ENCODE data around the gene SEC14L6. TPM values are rescaled to one million over a fixed set of nuclear protein-coding genes. Genes with fewer than 3 reads are reported as not detected.

SEC14L6 gene
- total RNA-seq, 8 experiments from 2014 or later: 0.05 to 2.6 (median 0.18) TPM; not detected in 1

- no peak overlapping the region for H3K27ac ChIP-seq
- no peak overlapping the region for H3K4me3 ChIP-seq
- ATAC-seq (replicated peaks in 6 of 8): no peak
- H3K4me1 ChIP-seq (replicated peaks in 1 of 2): no peaks in the 10 kb centered on the region
- WGBS, 10 experiments: 30 to 83% (median 77%) methylated on average over 1 to 3 of the region's 7 CpGs; no CpG with 5 or more reads in 5 of the 10 experiments
- in situ Hi-C loops (cut with MboI; ENCODE audit: low pct_unique_long_range_greater_than_20kb in 2 of 9, low sequenced_read_pairs in 9 of 9, unreplicated experiment in 9 of 9): no loop called here
Measured at GRCh38 chr22:30519842-30520425, 26.6 kb downstream of the SEC14L6 start.

GRCh38 chr22:30516731-30517130 lies 29.8 kb downstream of the SEC14L6 start:
- no peaks in the 10 kb centered on the region for H3K4me1 ChIP-seq (replicated peaks in 1 of 2)
- H3K27ac ChIP-seq: no peak overlapping the region
- in situ Hi-C loops (cut with MboI; ENCODE audit: low pct_unique_long_range_greater_than_20kb in 2 of 9, low sequenced_read_pairs in 9 of 9, unreplicated experiment in 9 of 9): no loop called here
- WGBS, 10 experiments: 10 to 81% (median 66%) methylated on average over 2 to 5 of the region's 5 CpGs; no CpG with 5 or more reads in 4 of the 10 experiments
- H3K4me3 ChIP-seq: no peak overlapping the region
- ATAC-seq (replicated peaks in 6 of 8): peak in 1 of 8 experiments; percentile 26

- ATAC-seq (replicated peaks in 6 of 8): no peak
- Histone ChIP-seq H3K4me1 (replicated peaks in 1 of 2) (no peaks in the 10 kb centered on the region), H3K27ac (no peak overlapping the region), H3K4me3 (no peak overlapping the region)
- WGBS, 10 experiments: 0 to 100% (median 88%) methylated on average over 1 to 4 of the region's 6 CpGs; no CpG with 5 or more reads in 4 of the 10 experiments
- in situ Hi-C loops (cut with MboI; ENCODE audit: low pct_unique_long_range_greater_than_20kb in 2 of 9, low sequenced_read_pairs in 9 of 9, unreplicated experiment in 9 of 9): no loop called here
Measured at GRCh38 chr22:30516273-30516672, 30.3 kb downstream of the SEC14L6 start.

GRCh38 chr22:30514252-30514651 lies 32.3 kb downstream of the SEC14L6 start:
- Histone ChIP-seq H3K4me3 (no peak overlapping the region), H3K27ac (no peak overlapping the region), H3K4me1 (replicated peaks in 1 of 2) (no peaks in the 10 kb centered on the region)
- no peak for ATAC-seq (replicated peaks in 6 of 8)
- WGBS, 10 experiments: 29 to 92% (median 47%) methylated on average over 1 to 4 of the region's 4 CpGs; no CpG with 5 or more reads in 7 of the 10 experiments
- in situ Hi-C loops (cut with MboI; ENCODE audit: low pct_unique_long_range_greater_than_20kb in 2 of 9, low sequenced_read_pairs in 9 of 9, unreplicated experiment in 9 of 9): no loop called here

- 36 to 100% (median 82%) methylated on average over 1 to 5 of the region's 6 CpGs; no CpG with 5 or more reads in 3 of the 10 experiments for WGBS, 10 experiments
- H3K27ac ChIP-seq: no peak overlapping the region
- in situ Hi-C loops (cut with MboI; ENCODE audit: low pct_unique_long_range_greater_than_20kb in 2 of 9, low sequenced_read_pairs in 9 of 9, unreplicated experiment in 9 of 9): no loop called here
- ATAC-seq (replicated peaks in 6 of 8): no peak
- no peaks in the 10 kb centered on the region for H3K4me1 ChIP-seq (replicated peaks in 1 of 2)
- no peak overlapping the region for H3K4me3 ChIP-seq
Measured at GRCh38 chr22:30513462-30513861, 33.1 kb downstream of the SEC14L6 start.

- no peak overlapping the region for H3K27ac ChIP-seq
- in situ Hi-C loops (cut with MboI; ENCODE audit: low pct_unique_long_range_greater_than_20kb in 2 of 9, low sequenced_read_pairs in 9 of 9, unreplicated experiment in 9 of 9): no loop called here
- no peak overlapping the region for H3K4me3 ChIP-seq
- WGBS, 10 experiments: 0 to 95% (median 76%) methylated on average over 1 to 5 of the region's 7 CpGs; no CpG with 5 or more reads in 2 of the 10 experiments
- no peak for ATAC-seq (replicated peaks in 6 of 8)
- no peaks in the 10 kb centered on the region for H3K4me1 ChIP-seq (replicated peaks in 1 of 2)
Measured at GRCh38 chr22:30511911-30512310, 34.6 kb downstream of the SEC14L6 start.

GRCh38 chr22:30511109-30511508 lies 35.4 kb downstream of the SEC14L6 start:
- in situ Hi-C loops (cut with MboI; ENCODE audit: low pct_unique_long_range_greater_than_20kb in 2 of 9, low sequenced_read_pairs in 9 of 9, unreplicated experiment in 9 of 9): no loop called here
- 20 to 86% (median 48%) methylated on average over 2 to 9 of the region's 9 CpGs; no CpG with 5 or more reads in 5 of the 10 experiments for WGBS, 10 experiments
- Histone ChIP-seq H3K27ac (no peak overlapping the region), H3K4me1 (replicated peaks in 1 of 2) (no peaks in the 10 kb centered on the region), H3K4me3 (no peak overlapping the region)
- ATAC-seq (replicated peaks in 6 of 8): no peak

- no peak for ATAC-seq (replicated peaks in 6 of 8)
- Histone ChIP-seq H3K4me3 (no peak overlapping the region), H3K27ac (no peak overlapping the region), H3K4me1 (replicated peaks in 1 of 2) (no peaks in the 10 kb centered on the region)
- 67 to 100% (median 73%) methylated on average over 1 to 3 of the region's 5 CpGs; no CpG with 5 or more reads in 5 of the 10 experiments for WGBS, 10 experiments
- in situ Hi-C loops (cut with MboI; ENCODE audit: low pct_unique_long_range_greater_than_20kb in 2 of 9, low sequenced_read_pairs in 9 of 9, unreplicated experiment in 9 of 9): no loop called here
Measured at GRCh38 chr22:30508216-30508615, 38.3 kb downstream of the SEC14L6 start.

- in situ Hi-C loops (cut with MboI; ENCODE audit: low pct_unique_long_range_greater_than_20kb in 2 of 9, low sequenced_read_pairs in 9 of 9, unreplicated experiment in 9 of 9): no loop called here
- Histone ChIP-seq H3K27ac (no peak overlapping the region), H3K4me3 (no peak overlapping the region), H3K4me1 (replicated peaks in 1 of 2) (no peaks in the 10 kb centered on the region)
- WGBS, 10 experiments: 25 to 97% (median 73%) methylated on average over 1 to 4 of the region's 4 CpGs; no CpG with 5 or more reads in 2 of the 10 experiments
- ATAC-seq (replicated peaks in 6 of 8): no peak
Measured at GRCh38 chr22:30507670-30508069, 38.9 kb downstream of the SEC14L6 start.

- in situ Hi-C loops (cut with MboI; ENCODE audit: low pct_unique_long_range_greater_than_20kb in 2 of 9, low sequenced_read_pairs in 9 of 9, unreplicated experiment in 9 of 9): no loop called here
- 30 to 100% (median 83%) methylated on average over 2 to 4 of the region's 8 CpGs; no CpG with 5 or more reads in 4 of the 10 experiments for WGBS, 10 experiments
- H3K4me1 ChIP-seq (replicated peaks in 1 of 2): no peaks in the 10 kb centered on the region
- no peak overlapping the region for H3K4me3 ChIP-seq
- H3K27ac ChIP-seq: no peak overlapping the region
- no peak for ATAC-seq (replicated peaks in 6 of 8)
Measured at GRCh38 chr22:30506507-30506968, 40.0 kb downstream of the SEC14L6 start.

- 8 to 94% (median 83%) methylated on average over 1 to 7 of the region's 12 CpGs; no CpG with 5 or more reads in 3 of the 10 experiments for WGBS, 10 experiments
Measured at GRCh38 chr22:30503551-30503950, 43.0 kb downstream of the SEC14L6 start.

GRCh38 chr22:30502911-30503310 lies 43.6 kb downstream of the SEC14L6 start:
- Histone ChIP-seq H3K4me3 (no peak overlapping the region), H3K27ac (no peak overlapping the region), H3K4me1 (replicated peaks in 1 of 2) (no peaks in the 10 kb centered on the region)
- ATAC-seq (replicated peaks in 6 of 8): no peak
- in situ Hi-C loops (cut with MboI; ENCODE audit: low pct_unique_long_range_greater_than_20kb in 2 of 9, low sequenced_read_pairs in 9 of 9, unreplicated experiment in 9 of 9): no loop called here
- 26 to 85% (median 69%) methylated on average over 1 to 3 of the region's 3 CpGs; no CpG with 5 or more reads in 2 of the 10 experiments for WGBS, 10 experiments

More at GRCh38 chr22:30503551-30503950, 43.0 kb downstream of the SEC14L6 start:
- Histone ChIP-seq H3K27ac (no peak overlapping the region), H3K4me3 (no peak overlapping the region), H3K4me1 (replicated peaks in 1 of 2) (no peaks in the 10 kb centered on the region)
- no peak for ATAC-seq (replicated peaks in 6 of 8)
- in situ Hi-C loops (cut with MboI; ENCODE audit: low pct_unique_long_range_greater_than_20kb in 2 of 9, low sequenced_read_pairs in 9 of 9, unreplicated experiment in 9 of 9): no loop called here

GRCh38 chr22:30502153-30502552 lies 44.4 kb downstream of the SEC14L6 start:
- H3K4me3 ChIP-seq: no peak overlapping the region
- no peaks in the 10 kb centered on the region for H3K4me1 ChIP-seq (replicated peaks in 1 of 2)
- in situ Hi-C loops (cut with MboI; ENCODE audit: low pct_unique_long_range_greater_than_20kb in 2 of 9, low sequenced_read_pairs in 9 of 9, unreplicated experiment in 9 of 9): no loop called here
- ATAC-seq (replicated peaks in 6 of 8): no peak
- H3K27ac ChIP-seq: no peak overlapping the region
- WGBS, 10 experiments: 0 to 100% (median 55%) methylated on average over 1 to 2 of the region's 4 CpGs; no CpG with 5 or more reads in 4 of the 10 experiments

GRCh38 chr22:30500628-30501027 lies 45.9 kb downstream of the SEC14L6 start:
- H3K4me1 ChIP-seq (replicated peaks in 1 of 2): no peaks in the 10 kb centered on the region
- H3K27ac ChIP-seq: no peak overlapping the region
- H3K4me3 ChIP-seq: no peak overlapping the region
- no peak for ATAC-seq (replicated peaks in 6 of 8)
- in situ Hi-C loops (cut with MboI; ENCODE audit: low pct_unique_long_range_greater_than_20kb in 2 of 9, low sequenced_read_pairs in 9 of 9, unreplicated experiment in 9 of 9): no loop called here
- WGBS, 10 experiments: 30 to 85% (median 66%) methylated on average over 2 to 6 of the region's 6 CpGs; no CpG with 5 or more reads in 3 of the 10 experiments
